OCI-M2 (cell line): ENCODE data around the gene ZCCHC3.
"Not testable (repeated sequence)": the region's sequence is repeated elsewhere in the genome, so short reads cannot be mapped to it uniquely, and the experiment has no call there.

ENCODE experiments used
- DNase-seq: peaks from one replicate; lab custom pipeline; 2025; ENCODE audit not compliant: unreplicated experiment; lab: John Stamatoyannopoulos, UW

ZCCHC3 gene

GRCh38 chr20:297098-297924 is at the start of gene ZCCHC3:
Gene ZCCHC3, plus strand, starts transcription at chr20:297570. Its CDS starts 17 bp downstream, at chr20:297587.
- DNase-seq: peak; percentile 69

DNA sequence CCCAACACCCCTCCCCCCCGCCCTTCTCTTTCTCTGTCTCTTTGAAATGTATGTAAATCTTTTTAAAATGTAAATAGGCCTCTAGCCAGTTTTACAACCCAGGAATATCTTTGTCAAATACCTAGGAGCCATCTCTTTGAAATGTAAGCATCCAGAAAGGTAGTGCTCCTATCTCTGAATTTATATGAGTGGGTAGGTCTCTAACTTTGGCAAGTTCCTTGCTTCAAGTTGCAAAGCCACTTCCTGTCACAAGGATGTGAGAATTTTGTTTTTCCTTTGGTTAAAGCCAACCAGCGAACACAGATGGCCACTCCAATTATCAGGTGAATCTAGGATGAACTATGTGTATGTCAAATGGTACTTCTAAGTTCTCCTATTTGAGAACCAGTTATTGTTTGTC is 46.0 kb upstream of the ZCCHC3 start:
- DNase-seq: no peak

GRCh38 chr20:252801-253200 is 44.6 kb upstream of the ZCCHC3 start:
- DNase-seq: no peak

GRCh38 chr20:253447-253846 is 43.9 kb upstream of the ZCCHC3 start:
- DNase-seq: not testable (repeated sequence)

GRCh38 chr20:257419-257818 is 40.0 kb upstream of the ZCCHC3 start, which contains the start of gene DEFB132:
Gene DEFB132, plus strand, starts transcription at chr20:257724. Its CDS starts 55 bp downstream, at chr20:257779.
- no peak for DNase-seq

GRCh38 chr20:258269-258858 is 39.0 kb upstream of the ZCCHC3 start:
- DNase-seq: no peak

DNA sequence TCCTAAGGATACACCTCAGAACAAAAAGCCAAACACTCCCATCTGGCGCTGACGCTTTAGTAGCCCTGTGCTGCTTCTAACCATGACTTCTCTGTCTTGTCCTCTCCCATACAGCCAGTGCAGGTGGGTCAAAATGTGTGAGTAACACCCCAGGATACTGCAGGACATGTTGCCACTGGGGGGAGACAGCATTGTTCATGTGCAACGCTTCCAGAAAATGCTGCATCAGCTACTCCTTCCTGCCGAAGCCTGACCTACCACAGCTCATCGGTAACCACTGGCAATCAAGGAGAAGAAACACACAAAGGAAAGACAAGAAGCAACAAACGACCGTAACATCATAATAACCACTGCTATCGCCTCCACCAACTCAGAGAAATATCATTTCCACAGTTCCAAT is 38.4 kb upstream of the ZCCHC3 start:
- no peak for DNase-seq

- DNase-seq: no peak
Measured at GRCh38 chr20:259981-260380, 37.4 kb upstream of the ZCCHC3 start.

GRCh38 chr20:263701-264100 is 33.7 kb upstream of the ZCCHC3 start:
- DNase-seq: no peak

DNA sequence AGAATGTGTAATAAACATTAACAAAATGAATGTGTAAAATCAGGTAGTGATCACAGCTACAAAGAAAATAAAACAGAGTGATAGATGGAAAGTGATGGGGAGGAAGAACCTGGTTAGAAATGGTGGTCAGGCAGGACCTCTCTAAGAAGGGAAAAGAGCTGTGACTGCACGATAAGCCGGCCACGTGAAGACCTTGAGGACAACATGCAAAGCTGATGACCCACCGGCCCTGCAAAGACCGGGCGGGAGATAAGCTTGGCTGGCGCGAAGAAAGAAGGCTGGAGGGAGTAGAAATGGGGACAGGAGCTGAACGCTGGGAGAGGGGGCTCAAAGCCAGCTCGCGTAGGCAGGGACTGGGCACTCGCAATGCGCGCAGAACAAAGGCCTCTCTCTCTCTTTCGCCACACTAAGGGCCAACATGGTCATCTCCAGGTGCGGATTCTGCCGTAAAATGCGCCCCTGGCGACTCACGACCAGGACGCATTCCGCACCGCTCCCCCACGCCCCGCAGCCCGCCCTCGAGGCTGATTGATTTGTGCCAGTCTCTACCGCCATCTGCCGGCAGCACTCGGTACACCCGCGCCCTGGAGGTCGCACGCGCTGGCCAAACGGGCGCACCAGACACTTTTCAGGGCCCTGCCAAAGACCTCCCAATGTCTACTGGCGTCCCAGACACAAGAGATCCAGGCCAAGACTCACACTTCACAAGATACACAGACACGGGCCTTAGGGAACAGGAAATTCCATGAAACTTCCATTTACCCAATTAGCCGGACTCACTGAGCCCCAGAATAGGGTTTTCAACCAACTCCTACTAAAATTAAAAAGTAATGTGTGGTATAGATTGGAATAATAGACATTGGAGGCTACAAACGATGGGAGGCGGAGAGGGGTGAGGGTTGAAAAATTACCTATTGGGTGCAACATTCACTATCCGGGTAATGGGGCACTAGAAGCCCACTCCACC is 30.5 kb upstream of the ZCCHC3 start:
- DNase-seq: peak; percentile 97

GRCh38 chr20:270517-270916 is 26.9 kb upstream of the ZCCHC3 start:
- DNase-seq: no peak

DNA sequence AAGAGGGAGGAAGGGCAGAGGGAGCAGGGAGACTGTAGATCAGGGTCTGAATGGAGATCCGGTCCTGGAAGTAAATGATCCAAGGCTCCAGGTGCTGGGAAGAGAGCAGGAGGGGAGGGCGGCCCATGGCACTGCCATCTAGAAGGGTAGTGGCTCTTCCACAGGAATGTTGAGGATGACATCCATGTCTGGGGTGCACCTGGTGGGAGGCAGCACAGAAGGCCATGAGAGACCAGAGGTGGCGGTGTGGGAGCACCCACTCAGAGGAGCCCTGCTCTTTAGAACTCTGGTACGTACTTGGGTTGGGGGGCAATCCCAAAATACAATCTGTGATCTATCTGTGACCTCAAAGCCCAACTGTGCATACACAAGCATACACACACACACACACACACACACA is 26.3 kb upstream of the ZCCHC3 start:
- DNase-seq: no peak

DNA sequence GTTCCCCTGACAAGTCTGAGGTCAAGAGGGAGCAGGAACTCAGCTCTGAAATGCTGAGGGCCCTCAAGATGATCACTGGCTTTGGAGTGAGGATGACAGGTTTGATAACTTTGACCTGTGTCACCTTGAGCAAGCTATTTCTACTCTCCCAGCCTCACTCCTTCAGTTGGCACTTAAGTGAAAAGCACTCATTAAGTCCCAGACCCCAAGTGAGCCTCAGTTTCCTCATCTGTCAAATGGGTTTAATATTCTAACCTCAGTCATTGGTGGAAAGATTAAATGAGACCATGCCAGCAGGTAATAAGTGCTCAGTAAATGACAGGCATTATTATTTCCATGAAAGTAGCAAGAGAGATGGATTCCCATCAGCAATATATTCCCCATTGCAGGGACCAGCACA is 25.8 kb upstream of the ZCCHC3 start:
- DNase-seq: no peak

DNA sequence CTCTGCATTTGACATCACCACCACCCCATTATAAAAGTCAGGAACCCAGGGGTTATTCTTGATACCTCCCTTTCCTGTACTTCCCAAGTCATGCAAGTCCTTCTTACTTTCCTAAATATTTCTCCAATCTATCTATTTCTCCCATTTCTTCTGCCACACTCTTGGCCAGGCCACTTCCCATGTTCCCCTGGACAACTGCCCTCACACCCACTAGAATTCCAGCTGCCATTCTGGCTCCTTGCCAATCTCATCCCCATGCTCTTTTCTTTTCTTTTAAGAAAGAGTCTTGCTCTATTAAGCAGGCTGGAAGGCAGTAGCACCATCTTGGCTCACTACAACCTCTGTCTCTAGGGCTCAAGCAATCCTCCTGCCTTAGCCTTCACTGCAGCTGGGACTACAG is 24.7 kb upstream of the ZCCHC3 start:
- DNase-seq: no peak

GRCh38 chr20:273884-274283 is 23.5 kb upstream of the ZCCHC3 start:
- no peak for DNase-seq

- no peak for DNase-seq
Measured at GRCh38 chr20:275791-276190, 21.6 kb upstream of the ZCCHC3 start.

DNA sequence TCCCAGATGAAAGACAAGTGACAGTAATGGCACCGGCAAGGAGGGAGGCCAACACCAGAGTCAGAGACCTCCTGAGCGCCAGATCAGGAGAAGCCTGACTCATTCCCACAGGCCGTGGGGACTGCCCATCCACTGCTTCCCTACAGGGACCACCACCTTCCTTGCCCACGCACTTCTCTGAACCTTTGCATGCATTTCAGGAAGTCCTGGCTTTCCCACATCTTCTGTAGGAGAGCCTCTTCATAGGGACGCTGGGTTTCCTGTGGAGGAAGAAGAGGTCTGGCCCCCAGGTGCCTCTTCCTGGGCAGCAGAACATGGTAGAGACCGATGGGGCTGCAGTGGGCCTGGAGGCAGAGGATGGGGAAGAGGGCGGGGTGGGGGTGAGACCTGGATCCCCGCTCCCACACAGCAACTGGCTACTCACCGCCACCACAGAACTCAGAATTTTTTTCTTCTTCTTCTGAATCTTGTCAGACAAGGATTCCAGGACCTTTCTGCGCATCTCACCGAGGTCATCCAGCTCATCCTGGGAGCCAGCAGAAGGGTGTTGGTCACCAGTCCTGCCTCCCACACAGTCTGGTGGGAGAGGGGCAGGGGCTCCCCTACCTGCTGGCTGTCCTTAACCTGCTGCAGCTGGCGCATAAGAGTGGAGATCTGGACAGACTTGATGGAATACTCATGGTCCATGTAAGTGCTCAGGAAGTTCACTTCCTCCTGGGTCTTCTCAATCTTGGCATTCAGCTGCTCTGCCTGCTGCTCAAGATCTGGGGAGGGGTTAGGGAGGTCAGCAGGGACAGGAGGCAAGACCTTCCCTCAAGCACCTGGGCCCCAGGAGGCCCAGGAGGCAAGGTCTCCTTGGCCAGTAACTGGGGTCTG is 20.5 kb upstream of the ZCCHC3 start:
- DNase-seq: no peak

GRCh38 chr20:277496-277781 is 19.9 kb upstream of the ZCCHC3 start:
- no peak for DNase-seq

- no peak for DNase-seq
Measured at GRCh38 chr20:278181-278580, 19.2 kb upstream of the ZCCHC3 start.
